ENCODE measurements around the gene PTPRN2.

Gene PTPRN2

DNA sequence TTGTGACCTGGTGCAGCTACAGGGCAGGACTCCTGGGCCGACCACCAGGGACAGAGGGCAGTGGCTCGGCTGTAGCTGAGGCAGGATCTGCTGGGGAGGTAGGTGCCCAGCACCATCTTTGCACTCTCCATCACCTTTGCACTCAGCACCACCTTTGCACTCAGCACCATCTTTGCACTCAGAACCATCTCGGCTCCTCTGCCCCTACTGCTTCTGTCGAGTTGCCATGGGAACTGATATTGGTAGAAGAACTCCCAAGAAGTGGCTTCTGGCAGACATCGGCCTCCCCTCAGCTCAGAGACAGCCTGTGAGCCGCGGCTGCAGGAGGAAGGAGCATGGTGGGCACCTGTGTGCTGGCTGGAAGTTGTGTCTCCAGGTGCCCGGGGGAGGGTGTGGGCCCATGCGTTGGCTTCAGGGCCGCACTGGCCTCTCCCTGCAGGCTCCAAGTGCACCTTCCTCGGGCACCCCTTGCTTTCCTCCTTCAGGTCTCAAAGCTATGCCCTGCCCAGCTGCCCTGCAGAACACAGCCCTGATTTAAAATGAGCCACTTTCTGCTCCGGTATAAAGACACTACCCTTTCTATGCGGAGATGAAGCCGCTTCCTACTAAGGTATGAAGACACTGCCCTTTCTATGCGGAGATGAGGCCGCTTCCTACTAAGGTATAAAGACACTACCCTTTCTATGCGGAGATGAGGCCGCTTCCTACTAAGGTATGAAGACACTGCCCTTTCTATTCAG is 514.5 kb downstream of the PTPRN2 start:
- no peak for DNase-seq

GRCh38 chr7:158070222-158070920 is 517.3 kb downstream of the PTPRN2 start:
- no peak for DNase-seq

GRCh38 chr7:158068853-158069252 is 518.8 kb downstream of the PTPRN2 start:
- DNase-seq = no peak

DNA sequence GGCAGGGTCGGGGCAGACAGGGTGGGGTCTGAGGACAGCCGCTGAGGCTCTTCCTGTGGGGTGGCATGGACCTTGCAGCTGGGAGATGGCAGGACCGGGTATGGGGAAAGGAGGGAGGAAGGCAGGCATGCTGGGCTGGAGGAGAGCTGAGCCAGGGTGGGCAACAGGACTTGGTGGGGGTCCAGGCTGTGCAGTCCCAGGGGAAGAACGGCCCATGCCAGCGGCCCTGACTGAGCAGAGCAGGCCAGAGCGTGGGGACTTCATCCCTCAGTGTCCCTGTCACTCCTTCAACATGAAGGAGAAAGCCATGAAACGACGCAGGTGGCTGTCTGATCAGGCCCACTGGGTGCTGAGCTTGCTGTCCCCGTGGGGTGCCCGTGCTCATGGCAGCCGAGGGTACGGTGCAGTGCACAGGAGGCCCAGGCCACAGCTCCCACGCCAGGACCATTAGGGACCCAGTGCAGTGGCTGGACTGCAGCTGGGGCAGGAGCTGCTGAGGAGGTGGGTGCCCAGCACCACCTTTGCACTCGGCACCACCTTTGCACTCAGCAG is 519.6 kb downstream of the PTPRN2 start:
- DNase-seq = no peak

- DNase-seq = no peak
Measured at GRCh38 chr7:158067219-158067930, 520.2 kb downstream of the PTPRN2 start.

- no peak for DNase-seq
Measured at GRCh38 chr7:158066085-158066484, 521.5 kb downstream of the PTPRN2 start.

GRCh38 chr7:158065340-158065739 is 522.3 kb downstream of the PTPRN2 start:
- DNase-seq = no peak

DNA sequence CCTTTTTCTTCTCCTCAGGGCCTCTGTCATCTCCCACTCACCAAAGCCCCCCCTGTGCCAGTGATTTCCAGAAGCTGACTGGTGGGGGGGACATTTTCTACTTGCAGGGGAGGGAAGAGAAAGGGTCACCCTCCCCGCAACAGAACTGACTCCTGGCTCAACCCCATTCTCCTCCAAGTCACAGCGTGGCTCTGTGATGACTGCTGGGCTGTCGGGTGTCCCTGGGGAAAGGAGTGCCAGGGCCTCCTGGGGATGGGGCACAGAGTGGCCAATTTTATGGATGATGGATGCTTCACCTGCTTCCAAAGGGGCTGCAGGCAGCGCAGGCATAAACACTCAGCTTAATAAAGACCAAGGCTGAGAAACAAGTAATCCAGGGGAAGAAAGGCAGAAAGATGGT is 523.0 kb downstream of the PTPRN2 start:
- no peak for DNase-seq

GRCh38 chr7:158063850-158064610 is 523.6 kb downstream of the PTPRN2 start:
- no peak for DNase-seq

- no peak for DNase-seq
Measured at GRCh38 chr7:158062661-158063060, 525.0 kb downstream of the PTPRN2 start.

DNA sequence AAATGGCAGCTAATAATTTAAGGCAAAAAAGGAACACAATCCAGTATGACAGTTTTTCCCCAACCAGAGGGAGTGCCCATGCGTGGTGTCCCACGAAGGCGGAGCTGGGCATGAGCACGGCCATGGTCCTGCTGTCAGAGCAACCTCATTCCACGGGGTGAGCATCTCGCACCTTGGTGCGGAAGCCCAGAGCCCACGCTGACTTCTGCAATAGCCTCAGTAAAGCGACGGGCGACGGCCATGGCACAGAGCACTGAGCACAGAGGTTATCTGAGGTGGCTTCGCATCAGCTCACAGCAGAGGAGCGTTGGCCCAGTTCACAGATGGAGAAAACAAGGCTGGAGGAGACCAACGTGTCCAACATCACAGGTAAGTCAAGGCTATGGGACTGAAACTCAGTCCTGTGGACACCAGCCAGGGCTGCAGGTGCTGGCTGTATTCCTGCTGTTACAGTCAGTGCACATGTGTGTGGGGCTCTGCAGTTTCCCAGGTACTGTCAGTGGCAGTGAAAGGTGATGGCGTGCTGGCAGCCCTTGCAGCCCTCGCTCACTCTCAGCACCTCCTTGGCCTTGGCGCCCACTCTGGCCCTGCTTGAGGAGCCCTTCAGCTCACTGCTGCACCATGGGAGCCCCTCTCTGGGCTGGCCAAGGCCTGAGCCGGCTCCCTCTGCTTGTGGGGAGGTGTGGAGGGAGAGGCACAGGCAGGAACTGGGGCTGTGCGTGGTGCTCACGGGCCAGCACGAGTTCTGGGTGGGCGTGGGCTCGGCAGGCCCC is 525.6 kb downstream of the PTPRN2 start:
- DNase-seq = no peak

- DNase-seq = no peak
Measured at GRCh38 chr7:158061026-158061630, 526.5 kb downstream of the PTPRN2 start.

- no peak for DNase-seq
Measured at GRCh38 chr7:158060216-158060615, 527.4 kb downstream of the PTPRN2 start.

- no peak for DNase-seq
Measured at GRCh38 chr7:158057446-158057845, 530.2 kb downstream of the PTPRN2 start.

DNA sequence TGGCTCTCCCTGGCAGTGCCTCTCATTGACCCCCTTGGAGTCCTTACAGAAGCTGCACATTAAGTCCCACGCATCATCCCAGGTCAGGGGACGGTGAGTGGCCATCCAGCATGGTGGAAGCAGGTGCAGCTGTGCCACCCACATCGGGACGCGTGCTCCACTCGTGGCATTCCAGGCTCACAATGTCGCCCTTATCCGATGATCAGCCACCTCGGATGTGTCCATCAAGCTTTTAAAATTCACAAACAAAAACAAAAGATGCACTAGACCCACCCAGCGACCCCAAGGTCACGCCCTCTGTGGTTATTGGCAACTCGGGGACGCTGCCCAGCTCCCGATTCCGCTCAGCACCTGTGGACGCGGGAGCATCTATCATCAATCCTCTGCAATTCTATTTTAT is 530.9 kb downstream of the PTPRN2 start:
- no peak for DNase-seq

- DNase-seq = no peak
Measured at GRCh38 chr7:158055726-158056510, 531.7 kb downstream of the PTPRN2 start.

DNA sequence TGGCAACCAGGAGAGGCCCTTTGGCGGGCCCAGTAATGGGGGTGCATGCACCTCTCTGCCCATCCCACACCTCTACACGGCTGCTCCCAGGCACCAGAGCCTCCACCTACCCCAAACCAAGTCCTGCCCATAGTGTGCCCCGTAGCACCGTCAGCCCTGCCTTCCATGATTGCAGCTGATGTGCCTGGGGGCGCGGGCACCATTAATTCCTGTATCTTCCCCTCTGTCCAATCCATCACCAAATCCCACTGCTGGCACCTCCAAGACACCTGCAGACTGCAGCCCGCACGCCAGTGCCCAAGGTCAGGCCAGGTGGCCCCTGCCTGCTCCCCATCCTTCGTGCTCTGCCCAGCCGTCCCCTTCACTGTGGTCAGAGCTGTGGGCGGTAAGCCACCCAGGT is 533.0 kb downstream of the PTPRN2 start:
- no peak for DNase-seq

- DNase-seq = no peak
Measured at GRCh38 chr7:158054081-158054480, 533.5 kb downstream of the PTPRN2 start.

GRCh38 chr7:158053183-158053915 is 534.3 kb downstream of the PTPRN2 start:
- no peak for DNase-seq
